ENCODE data around the gene SACM1L. TPM values are rescaled to one million over a fixed set of nuclear protein-coding genes. Genes with fewer than 3 reads are reported as not detected.

SACM1L gene
- total RNA-seq, 1 experiment from 2014 or later: 79.6 TPM

DNA sequence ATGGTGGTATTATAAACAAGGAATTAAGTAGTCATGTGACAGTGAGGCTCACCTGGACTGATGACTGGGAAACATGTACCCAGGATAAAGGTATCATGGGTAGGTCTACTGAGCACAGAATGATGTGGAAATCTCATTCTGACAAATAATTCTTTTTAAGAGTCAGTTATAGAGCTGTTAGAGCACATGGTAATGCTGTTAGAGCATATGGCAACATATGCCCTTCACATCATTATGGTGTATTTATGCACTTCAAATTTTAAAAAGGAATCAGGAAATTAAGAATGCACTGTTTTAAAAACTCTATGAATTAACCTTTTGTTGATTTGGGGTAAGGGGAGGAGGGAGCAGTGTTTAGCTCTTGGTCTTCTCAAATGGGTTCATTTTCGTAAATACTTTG, 105.5 kb downstream of the SACM1L start:
- no peak overlapping the region for H3K27ac Mint-ChIP-seq
- POLR2A ChIA-PET: no interaction called here
- H3K4me1 Mint-ChIP-seq: peaks cover 15% of the 10 kb centered on the region
- TF ChIP-seq CDX4 (CRISPR knock-in tag; IDR thresholded peaks at IDR 0.05; ENCODE audit: borderline replicate concordance) (no peak), ZNF396 (CRISPR knock-in tag; IDR thresholded peaks at IDR 0.05; ENCODE audit: borderline replicate concordance) (no peak), ZNF671 (CRISPR knock-in tag; IDR thresholded peaks at IDR 0.05) (no peak), SOX15 (CRISPR knock-in tag; IDR thresholded peaks at IDR 0.05) (no peak), ATF3 (CRISPR knock-in tag; conservative IDR thresholded peaks at IDR 0.05) (no peak), NR1H2 (CRISPR knock-in tag; IDR thresholded peaks at IDR 0.05) (no peak)
- TF ChIP-seq, protein P1, sequence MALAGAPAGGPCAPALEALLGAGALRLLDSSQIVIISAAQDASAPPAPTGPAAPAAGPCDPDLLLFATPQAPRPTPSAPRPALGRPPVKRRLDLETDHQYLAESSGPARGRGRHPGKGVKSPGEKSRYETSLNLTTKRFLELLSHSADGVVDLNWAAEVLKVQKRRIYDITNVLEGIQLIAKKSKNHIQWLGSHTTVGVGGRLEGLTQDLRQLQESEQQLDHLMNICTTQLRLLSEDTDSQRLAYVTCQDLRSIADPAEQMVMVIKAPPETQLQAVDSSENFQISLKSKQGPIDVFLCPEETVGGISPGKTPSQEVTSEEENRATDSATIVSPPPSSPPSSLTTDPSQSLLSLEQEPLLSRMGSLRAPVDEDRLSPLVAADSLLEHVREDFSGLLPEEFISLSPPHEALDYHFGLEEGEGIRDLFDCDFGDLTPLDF (CRISPR knock-in tag; IDR thresholded peaks at IDR 0.05): no peak
- no peak for DNase-seq (ENCODE audit: low spot score)
- H3K27me3 Mint-ChIP-seq (ENCODE audit: low read depth): peaks cover 66% of the 10 kb centered on the region
- H3K9me3 Mint-ChIP-seq: peaks cover 9% of the 10 kb centered on the region
- CTCF ChIA-PET: no interaction called here
- peaks cover 7% of the 10 kb centered on the region for H3K36me3 Mint-ChIP-seq
- H3K4me3 Mint-ChIP-seq: no peak overlapping the region
- no peak for ATAC-seq

Other genes starting within 250 kb of the SACM1L start
- gene LIMD1, start 94.6 kb upstream of the SACM1L start, total RNA-seq (2021): 35.6 to 41.7 TPM (median 36.5 TPM) in 3 replicates
- gene SLC6A20, start 107.1 kb downstream of the SACM1L start, total RNA-seq (2021): 0.16 to 0.27 TPM (median 0.26 TPM) in 3 replicates
- 9.1 to 9.6 TPM (median 9.6 TPM) in 3 replicates for gene LZTFL1, start 152.7 kb downstream of the SACM1L start, total RNA-seq (2021)
- gene CCR9, start 197.1 kb downstream of the SACM1L start, total RNA-seq (2021): not detected in 3 replicates